ENCODE measurements around the gene PLOD1.

PLOD1 gene

DNA sequence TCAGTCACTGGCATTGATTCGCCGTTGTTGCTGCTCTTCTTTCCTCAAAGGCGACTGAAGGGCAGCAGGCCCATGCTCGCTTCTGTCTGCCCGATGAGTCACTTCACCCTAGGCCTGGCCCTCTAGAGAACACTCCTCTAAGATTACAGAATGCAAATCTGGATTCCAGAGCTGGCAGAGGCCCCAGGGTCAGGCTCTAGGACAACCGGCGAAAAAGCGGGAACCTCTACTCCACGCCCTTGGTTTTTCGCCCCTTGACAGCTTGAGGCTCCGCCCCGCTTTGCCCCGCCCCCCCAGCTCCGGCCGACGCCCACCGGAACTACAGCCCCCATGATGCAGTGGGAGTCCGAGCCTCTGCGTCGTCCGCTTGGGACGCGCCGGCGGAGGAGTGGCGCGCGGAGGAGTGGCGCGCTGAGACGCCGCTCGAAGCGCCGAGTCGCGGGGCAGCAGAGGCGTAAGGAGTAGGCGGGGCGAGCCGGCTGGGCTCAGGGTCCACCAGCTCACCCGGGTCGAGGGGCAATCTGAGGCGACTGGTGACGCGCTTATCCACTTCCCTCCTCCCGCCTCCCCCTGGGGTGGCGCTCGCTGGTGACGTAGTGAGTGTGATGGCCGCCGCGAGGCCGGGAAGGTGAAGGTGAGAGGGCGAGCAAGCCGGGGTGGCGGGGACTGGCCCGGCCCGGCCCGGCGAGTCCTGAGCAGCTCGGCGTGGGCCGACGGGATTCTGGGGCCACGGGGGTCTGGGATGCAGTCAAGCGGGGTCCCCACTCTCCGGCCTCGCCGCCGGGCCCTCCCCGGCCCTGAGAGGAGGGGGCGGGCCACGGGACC, 45.5 kb downstream of the PLOD1 start, which contains the start of gene MFN2:
Gene MFN2, plus strand, starts transcription at position 594 of the 825 bp plus-strand sequence. CDS start 8,725 bp downstream, outside the sequence.
- DNase-seq: peak; percentile 97

DNA sequence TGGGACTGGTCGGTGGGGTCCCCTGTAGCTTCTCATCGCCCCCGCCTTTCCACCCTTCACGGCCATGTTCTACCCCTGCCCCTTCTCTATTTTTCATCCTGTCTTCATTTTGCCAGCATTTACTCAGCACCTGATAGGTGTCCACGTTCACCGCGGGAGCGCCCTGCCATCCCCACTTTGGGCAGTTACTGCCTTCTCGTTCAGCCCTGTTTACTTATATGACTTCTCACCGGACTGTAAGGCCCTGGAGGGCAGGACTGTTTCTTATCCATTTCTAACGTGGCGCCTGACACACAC, 46.1 kb downstream of the PLOD1 start:
- peak; percentile 22 for DNase-seq

DNA sequence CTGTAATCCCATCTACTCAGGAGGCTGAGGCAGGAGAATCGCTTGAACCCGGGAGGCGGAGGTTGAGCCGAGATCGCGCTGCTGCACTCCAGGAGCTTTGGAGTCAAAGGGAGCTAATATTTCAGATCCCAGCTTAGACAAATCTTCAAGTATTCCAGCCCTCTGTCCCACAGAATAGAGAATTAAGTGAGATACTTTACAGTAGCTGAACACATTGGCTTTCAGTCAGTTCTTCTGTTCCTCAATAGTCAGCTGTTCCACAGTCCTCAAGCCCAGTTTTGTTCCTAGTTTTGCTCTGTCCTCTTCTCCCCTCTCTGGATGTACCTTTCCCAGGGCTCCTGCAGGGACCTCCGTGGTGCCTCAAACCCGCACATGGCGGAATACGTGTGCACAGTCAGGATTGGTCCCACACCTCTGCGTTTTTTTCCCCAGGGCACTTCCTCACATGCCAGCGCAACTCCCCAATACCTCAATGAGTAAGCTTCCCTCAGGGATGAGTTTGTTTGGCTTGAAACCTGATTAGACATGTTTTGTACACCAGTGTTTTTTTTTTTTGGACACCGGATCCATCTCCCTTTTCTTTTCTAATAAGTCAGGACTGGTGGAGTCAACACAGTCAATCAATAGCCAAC, 47.0 kb downstream of the PLOD1 start:
- no peak for DNase-seq

DNA sequence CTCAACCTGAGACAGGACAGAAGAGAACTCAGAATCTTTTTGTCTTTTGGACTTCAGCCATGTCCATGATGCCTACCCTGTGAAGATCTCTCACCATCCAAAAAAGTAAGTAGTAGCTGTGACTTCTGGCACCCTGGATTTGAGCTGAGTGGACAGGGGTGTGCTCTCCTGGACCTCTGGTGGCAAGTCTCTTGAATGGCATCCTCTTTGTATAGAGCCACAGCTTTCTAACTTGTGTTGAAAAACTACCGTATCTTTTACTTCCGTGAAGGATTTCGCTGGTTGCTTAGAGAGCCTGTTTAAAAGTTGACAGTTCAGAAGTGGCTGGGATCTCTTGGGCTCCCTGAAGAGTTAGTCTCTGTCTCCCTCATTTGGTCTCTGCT, 47.5 kb downstream of the PLOD1 start:
- peak; percentile 35 for DNase-seq

DNA sequence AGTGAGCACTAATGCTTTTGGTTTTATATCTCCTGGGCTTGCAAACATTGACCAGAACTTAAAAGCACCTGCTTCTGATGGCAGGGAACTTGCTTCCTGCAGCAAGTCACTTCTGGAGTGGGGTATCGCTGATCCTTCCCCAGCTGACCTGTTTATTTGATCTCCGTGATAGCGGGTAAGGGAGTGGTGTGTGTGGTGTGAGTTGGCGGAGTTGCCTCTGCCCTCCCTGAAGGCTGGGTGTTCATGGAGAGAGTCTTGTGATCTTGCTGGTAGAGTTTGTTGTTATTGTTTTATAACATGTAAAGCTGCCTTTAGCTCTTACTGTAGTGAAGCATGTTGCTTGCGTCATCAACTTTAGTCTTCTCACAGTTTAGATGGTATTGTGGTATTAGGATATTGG, 49.6 kb downstream of the PLOD1 start:
- DNase-seq: peak; percentile 59

DNA sequence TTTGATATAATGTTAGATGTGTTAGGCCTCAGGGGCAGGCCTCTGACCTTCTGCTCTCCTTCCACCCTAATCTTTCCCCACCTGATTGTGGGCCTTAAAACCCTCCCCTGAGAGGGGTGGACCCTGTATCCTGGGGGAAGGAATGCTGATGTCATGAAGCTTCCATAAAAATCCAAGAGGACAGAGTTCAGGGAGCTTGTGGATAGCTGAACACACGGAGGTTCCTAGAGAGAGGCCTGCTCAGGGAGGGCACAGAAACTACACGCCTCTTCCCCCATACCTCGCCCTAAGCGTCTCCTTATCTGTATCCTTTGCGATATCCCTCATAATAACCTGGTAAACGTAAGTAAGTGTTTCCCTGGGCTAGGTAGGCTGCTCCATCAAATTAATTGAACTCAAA, 50.1 kb downstream of the PLOD1 start:
- DNase-seq: no peak

DNA sequence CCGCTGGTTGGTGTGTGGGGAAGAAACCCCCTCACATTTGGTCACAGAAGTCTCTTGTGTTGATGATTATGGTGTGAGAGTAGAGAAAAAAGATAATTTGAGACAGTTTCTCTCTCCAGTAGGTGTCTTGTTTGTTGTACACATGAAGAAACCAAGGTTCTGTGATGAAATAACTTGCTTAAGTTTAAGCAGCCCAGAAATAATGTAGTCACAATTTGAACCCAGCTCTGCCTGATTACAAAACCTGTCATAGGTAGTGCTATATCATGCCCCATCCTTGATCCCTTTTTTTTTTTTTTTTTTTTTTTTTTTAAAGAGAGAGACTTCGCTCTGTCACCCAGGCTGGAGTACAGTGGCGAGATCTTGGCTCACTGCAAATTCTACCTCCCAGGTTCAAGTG, 50.7 kb downstream of the PLOD1 start:
- no peak for DNase-seq

DNA sequence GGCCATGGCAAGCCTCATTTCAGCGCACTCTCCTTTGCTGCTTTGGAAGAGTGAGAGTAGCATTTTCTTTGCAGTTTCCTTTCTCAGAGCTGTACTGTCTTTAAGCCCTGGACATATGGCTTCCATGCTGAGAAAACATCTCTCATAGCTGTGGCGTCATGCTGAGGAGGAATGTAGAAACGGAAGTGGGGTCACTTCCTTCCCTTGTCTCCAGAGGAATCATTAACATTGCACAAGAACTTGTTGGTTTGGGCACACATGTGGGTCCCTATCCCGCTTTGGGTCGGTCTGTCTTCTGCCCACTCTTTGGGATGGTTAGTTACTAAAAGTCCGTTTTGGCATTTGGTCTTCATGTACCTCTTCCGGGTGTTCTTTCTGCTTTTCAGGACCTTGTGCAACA, 51.3 kb downstream of the PLOD1 start:
- DNase-seq: no peak

DNA sequence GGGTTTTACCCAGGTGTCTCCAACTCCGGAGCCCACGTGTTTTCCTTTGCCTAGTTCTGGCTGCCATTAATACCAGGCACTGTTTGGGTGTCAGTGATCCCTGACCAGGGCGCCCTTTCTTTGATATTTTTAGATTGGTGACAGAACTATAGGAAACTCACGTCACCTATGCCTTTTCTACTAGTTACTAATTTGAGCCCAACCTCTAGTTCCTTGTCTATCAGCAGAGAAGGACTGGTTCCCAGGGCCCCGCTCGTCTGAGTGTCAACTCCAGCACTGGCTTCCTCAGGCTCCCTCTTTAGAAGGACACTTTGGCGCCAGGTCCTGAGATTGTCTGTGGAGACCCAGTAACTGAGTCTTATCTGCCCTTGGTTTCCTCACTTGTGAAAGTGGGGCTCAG, 55.2 kb downstream of the PLOD1 start:
- no peak for DNase-seq

DNA sequence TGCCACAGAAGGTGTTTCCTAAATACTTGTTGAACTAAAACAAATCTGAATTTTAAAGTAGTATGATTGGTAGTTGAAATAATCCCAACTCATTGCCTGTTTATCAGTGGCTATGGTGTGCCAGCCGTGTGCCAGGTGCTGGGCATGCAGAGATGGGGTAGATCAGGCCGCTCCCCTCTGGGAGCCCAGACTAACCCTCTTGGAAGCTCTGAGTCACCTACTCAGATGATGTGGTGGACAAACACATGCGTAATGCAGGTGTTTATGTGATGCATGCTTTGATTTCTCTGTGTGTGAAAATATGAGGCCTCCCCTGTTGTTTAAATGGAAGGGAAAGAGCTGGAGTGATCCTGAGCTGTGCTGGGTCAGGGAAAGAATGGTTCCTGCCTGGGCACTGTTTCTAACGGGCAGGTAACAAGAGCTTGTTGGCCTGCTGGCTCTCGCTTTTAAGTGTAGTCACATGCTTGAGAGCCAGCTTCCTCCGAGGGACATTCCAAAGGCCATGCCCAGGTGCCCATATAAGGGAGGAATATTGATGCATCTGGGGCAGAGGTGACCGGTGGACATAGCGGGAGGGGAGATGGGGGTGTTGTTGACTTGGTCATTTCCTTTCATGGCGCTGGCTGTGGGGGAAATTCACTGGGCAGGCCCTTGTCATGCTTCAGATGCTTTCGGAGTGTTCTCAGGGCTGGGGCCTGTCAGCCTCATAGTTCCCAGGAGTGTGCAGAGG, 56.0 kb downstream of the PLOD1 start:
- no peak for DNase-seq

DNA sequence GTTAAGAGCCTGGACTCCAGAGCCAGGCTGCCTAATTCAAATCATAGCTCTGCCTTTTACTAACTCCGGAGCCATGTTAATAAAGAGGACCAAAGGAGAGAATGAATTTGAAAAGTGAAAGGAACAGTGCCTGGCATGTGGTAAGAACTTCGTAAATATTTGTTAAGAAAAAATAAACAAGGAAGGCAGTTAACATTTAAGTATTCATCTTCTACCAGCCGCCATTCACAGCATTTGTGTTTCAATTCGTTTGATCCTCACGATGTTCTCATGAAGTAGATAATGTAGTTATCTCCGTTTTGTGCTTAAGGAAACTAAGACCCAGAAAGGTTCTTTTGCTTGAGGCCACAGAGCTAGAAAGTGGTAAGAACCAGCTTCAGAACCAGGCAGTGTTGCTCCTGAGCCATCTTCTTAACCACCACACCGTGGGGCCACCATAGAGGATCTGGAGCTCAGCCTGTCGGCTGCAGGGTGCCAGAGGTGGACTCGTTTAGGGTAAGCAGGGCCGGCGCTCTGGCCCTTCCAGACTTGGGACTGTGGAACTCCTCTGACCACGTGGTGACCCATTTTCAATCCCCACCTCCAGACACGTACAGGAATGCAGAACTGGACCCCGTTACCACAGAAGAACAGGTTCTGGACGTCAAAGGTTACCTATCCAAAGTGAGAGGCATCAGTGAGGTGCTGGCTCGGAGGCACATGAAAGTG, 57.6 kb downstream of the PLOD1 start:
- DNase-seq: no peak

DNA sequence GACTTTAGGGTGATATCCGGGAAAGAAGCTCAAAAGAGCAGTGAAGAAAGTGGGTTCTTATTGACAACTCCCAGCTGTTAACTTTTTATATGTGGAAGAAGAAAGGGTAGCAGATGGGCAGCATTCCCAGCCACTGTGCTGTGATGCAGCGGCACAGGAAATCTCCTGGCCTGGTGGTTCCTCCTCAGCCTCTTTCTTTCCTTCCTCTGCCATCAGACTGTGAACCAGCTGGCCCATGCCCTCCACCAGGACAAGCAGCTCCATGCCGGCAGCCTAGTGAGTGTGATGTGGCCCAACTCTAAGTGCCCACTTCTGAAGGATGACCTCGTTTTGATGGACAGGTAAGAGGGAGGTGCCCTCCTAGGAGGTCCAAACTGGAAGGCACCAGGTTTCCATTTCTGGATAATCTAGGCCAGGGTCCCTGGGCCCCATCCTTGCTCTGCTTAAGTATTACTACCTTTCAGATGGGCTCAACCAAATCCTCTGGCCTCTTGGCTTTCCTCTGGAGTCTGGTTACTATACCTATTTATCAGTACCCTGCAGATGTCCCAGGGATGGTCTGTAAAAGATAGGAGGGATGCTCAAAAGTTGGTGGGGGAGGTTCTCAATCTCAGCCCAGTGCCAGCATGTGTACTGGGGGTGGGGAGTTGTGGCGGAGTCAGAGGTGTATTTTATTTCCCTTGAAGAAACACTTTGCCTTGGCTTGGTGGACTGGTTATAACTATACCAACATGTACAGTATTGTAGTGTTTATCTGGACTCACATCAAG, 62.7 kb downstream of the PLOD1 start:
- no peak for DNase-seq

DNA sequence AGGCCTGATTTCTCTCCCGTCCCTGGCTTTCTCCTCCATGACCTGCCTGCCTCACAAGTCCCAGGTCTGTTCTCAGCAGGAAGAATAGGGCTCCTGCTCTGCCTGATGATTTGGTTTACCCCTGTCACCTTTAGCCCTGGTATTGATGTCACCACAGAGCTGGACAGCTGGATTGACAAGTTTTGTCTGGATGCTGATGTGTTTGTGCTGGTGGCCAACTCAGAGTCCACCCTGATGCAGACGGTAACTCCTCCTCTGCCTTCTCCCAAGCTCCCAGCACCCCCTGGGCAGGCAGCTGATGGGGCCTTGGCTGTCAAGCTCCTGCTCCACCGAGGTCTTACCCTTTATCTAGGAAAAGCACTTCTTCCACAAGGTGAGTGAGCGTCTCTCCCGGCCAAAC, 64.1 kb downstream of the PLOD1 start:
- no peak for DNase-seq

DNA sequence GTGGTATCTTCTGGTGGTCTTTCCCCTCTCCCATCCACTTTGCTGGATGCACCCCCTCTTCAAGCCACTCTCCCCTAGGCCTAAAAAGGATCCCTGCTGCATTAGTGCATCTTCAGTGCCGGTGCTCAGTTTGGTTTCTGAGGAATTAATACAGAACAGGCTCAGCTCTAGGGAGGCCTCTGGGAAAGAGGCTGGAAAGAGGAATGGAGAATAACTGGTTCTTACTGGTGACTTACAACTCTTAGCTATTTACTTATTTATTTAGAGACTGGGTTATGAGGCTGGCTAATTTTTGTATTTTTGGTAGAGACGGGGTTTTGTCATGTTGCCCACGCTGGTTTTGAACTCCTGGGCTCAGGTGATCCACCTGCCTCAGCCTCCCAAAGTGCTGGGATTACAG, 64.7 kb downstream of the PLOD1 start:
- no peak for DNase-seq

DNA sequence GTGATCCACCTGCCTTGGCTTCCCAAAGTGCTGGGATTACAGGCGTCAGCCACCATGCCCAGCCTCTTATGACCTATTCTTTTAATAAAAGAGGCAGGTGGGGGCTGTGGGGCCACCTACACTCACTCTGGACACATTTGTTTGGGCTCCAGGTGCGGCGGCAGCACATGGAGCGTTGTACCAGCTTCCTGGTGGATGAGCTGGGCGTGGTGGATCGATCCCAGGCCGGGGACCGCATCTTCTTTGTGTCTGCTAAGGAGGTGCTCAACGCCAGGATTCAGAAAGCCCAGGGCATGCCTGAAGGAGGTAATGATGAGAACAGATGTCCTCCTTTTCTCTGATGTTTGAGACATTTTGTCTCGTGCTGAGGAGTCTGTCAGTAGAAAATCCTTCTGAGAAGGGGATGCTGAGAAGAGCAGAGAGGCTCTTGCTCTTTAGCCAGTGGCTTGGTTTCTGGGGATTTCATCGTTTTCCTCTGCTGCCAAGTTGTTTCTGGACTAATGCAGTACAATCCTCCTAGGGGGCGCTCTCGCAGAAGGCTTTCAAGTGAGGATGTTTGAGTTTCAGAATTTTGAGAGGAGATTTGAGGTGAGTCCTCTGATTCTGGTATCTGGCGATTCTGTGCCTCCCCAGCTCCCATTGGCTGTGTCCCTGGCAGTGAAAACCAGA, 66.9 kb downstream of the PLOD1 start:
- DNase-seq: peak; percentile 80

DNA sequence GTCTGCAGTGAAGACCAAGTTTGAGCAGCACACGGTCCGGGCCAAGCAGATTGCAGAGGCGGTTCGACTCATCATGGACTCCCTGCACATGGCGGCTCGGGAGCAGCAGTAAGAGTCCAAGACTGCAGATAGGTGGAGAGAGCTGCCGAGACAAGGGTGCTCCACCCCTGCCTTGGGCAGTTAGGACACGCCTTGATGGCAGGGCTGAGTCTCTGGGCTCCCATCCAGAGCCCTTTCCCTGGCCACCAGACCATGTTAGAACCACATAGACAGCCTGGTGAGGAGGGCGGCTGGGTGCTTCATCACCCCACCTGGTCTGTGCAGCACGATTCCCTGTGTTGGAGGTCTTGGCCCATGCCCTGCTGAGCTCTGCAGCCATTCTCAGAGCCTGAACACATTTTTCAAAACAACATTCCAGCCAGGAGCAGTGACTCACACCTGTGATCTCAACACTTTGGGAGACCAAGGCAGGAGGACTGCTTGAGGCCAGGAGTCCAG, 67.5 kb downstream of the PLOD1 start:
- peak; percentile 67 for DNase-seq

DNA sequence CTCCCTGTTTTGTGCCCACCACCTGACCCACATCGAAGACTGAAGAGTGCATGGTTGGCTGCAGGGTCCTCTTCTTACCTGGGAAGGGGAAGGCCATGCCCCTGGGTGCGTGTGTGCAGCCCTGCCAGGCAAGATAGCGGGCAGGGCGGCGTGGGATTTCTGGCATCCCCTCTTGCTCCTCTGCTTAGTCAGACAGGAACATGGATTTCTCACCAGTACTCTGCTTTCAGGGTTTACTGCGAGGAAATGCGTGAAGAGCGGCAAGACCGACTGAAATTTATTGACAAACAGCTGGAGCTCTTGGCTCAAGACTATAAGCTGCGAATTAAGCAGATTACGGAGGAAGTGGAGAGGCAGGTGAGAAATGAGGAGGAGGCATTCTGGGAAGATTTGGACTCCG, 69.2 kb downstream of the PLOD1 start:
- no peak for DNase-seq

DNA sequence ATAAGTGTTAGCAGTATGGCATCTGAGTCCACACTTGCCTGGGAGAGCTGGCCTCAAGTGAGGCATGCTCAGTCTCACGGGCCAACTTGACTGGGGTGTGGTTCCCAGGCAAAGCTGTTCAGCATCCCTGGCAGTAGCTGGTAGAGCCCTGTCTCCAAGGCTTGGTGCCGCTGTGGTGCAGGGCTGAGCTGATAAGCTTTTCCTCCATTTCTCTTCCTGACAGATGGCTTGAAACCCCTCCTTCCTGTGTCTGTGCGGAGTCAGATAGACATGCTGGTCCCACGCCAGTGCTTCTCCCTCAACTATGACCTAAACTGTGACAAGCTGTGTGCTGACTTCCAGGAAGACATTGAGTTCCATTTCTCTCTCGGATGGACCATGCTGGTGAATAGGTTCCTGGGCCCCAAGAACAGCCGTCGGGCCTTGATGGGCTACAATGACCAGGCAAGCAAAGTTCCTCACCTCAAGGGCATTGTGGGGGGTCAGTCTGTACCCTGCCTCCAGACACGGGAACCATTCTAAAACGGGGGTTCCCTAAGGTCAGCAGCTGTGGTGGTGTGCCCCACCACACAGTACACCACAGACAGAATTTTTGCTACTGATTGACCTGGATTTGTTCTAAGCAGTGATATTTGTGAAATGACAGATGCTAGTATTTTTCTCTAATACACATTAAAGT, 71.1 kb downstream of the PLOD1 start:
- DNase-seq: peak; percentile 99

DNA sequence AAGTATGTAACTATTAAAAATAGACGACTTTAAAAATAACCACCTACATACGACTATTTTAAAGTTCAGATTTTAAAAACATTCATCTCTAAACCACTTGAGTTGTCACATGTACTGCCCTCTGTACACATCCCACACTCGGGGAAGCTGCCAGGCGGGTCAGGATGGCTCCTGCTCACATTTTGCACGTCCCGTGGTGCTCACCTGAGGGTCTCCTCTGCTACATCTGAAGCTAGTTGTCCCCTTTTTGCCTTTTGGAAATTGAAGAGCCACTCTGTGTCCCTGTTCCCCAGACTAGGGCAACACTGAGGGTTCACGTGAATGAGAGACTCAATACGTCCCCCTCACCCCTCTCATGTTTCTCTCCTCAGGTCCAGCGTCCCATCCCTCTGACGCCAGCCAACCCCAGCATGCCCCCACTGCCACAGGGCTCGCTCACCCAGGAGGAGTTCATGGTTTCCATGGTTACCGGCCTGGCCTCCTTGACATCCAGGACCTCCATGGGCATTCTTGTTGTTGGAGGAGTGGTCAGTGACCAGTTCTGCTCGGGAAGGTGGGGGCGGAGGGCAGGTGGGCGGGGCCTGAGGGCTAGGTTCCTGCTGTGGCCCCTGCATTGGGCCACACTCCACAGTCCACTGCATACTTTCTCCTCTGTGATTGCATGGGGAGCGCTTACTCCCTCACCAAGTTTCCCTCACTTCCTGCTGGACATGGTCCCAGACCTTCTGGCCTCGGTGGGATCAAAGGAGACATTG, 71.8 kb downstream of the PLOD1 start:
- DNase-seq: no peak

DNA sequence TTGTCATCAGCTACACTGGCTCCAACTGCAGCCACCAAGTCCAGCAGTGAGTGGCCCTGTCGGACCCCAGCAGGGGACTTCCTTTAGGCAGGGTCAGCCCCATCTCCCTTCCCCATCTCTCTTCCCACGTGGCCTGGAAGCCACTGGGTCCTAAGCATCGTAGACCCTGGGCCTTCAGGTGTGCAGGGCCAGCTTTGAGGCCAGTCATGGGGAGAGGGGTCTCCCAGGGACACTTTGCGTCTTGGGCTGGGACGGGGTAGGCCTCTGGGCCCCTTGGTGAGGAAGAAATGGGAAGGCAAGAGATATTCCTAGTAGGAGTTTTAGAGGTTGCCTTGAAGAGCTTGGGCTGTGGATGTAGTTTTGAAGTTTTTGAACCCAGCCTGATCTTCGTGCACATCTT, 72.7 kb downstream of the PLOD1 start:
- DNase-seq: no peak
